Chondrocyte (in vitro differentiated cells): Measurements from ENCODE around the gene FRMPD4. TPM values are rescaled to one million over a fixed set of nuclear protein-coding genes. Genes with fewer than 3 reads are reported as not detected.

Experiments used
- DNase-seq: peaks from one replicate; pipeline ENCODE4 v3.0.0; 2021; ENCODE audit warnings: mixed read lengths, low spot score
- H3K27ac Mint-ChIP-seq: one replicate; pipeline ENCODE4 v1.8.0; 2021; ENCODE audit warnings: mild to moderate bottlenecking, moderate library complexity, mixed read lengths; ENCODE audit not compliant: unreplicated experiment
- H3K27me3 Mint-ChIP-seq: 2 replicates; pipeline ENCODE4 v1.8.0; 2021; ENCODE audit warnings: low read depth, mixed read lengths
- H3K36me3 Mint-ChIP-seq: 2 replicates; pipeline ENCODE4 v1.8.0; 2021; ENCODE audit warnings: low read depth, mixed read lengths
- H3K4me1 Mint-ChIP-seq: 2 replicates; pipeline ENCODE4 v1.8.0; 2021; ENCODE audit warnings: low read depth, mild to moderate bottlenecking, mixed read lengths
- H3K4me3 Mint-ChIP-seq: one replicate; pipeline ENCODE4 v1.8.0; 2021; ENCODE audit warnings: mild to moderate bottlenecking, moderate library complexity, mixed read lengths; ENCODE audit not compliant: unreplicated experiment
- H3K9me3 Mint-ChIP-seq: 2 replicates; pipeline ENCODE4 v1.8.0; 2021; ENCODE audit warnings: low read depth, mixed read lengths
- CTCF ChIP-seq: fragments of 200-600 bp; sonication (generic); IDR thresholded peaks from 2 replicates; pipeline ENCODE4 v1.5.0; 2021; ENCODE audit warnings: antibody characterized with exemption, mild to moderate bottlenecking, moderate library complexity
- total RNA-seq: library from RNA; stranded (reverse); gene quantifications from 3 replicates; pipeline ENCODE4 v1.2.1, GENCODE V29; 2021

The FRMPD4 gene
- total RNA-seq, 1 donor from 2014 or later = 0.10 TPM

GRCh38 chrX:12469296-12469695 lies 331.0 kb downstream of the FRMPD4 start:
- no peak overlapping the region for H3K27ac Mint-ChIP-seq
- no peaks in the 10 kb centered on the region for H3K36me3 Mint-ChIP-seq
- H3K4me1 Mint-ChIP-seq = no peaks in the 10 kb centered on the region
- TF ChIP-seq CTCF = no peak
- DNase-seq = no peak
- H3K9me3 Mint-ChIP-seq = peaks cover 29% of the 10 kb centered on the region
- no peak overlapping the region for H3K4me3 Mint-ChIP-seq
- no peaks in the 10 kb centered on the region for H3K27me3 Mint-ChIP-seq

- Mint-ChIP-seq H3K27ac (no peak overlapping the region), H3K36me3 (no peaks in the 10 kb centered on the region), H3K27me3 (no peaks in the 10 kb centered on the region), H3K9me3 (peaks cover 33% of the 10 kb centered on the region), H3K4me3 (no peak overlapping the region), H3K4me1 (no peaks in the 10 kb centered on the region)
- no peak for TF ChIP-seq CTCF
- DNase-seq = no peak
Observed at GRCh38 chrX:12471061-12471460, 332.8 kb downstream of the FRMPD4 start.

- Mint-ChIP-seq H3K27ac (no peak overlapping the region), H3K4me3 (no peak overlapping the region), H3K9me3 (peaks cover 23% of the 10 kb centered on the region), H3K36me3 (no peaks in the 10 kb centered on the region), H3K27me3 (no peaks in the 10 kb centered on the region), H3K4me1 (no peaks in the 10 kb centered on the region)
- TF ChIP-seq CTCF = no peak
- no peak for DNase-seq
Observed at GRCh38 chrX:12480956-12481355, 342.7 kb downstream of the FRMPD4 start.

- DNase-seq = no peak
- no peak overlapping the region for H3K27ac Mint-ChIP-seq
- no peak overlapping the region for H3K4me3 Mint-ChIP-seq
- no peaks in the 10 kb centered on the region for H3K36me3 Mint-ChIP-seq
- no peaks in the 10 kb centered on the region for H3K27me3 Mint-ChIP-seq
- no peaks in the 10 kb centered on the region for H3K4me1 Mint-ChIP-seq
- TF ChIP-seq CTCF = no peak
- H3K9me3 Mint-ChIP-seq = peaks cover 12% of the 10 kb centered on the region
Observed at GRCh38 chrX:12488220-12488619, 349.9 kb downstream of the FRMPD4 start.

GRCh38 chrX:12488771-12489170 lies 350.5 kb downstream of the FRMPD4 start:
- Mint-ChIP-seq H3K36me3 (no peaks in the 10 kb centered on the region), H3K4me3 (no peak overlapping the region), H3K27me3 (no peaks in the 10 kb centered on the region), H3K27ac (no peak overlapping the region), H3K9me3 (peaks cover 12% of the 10 kb centered on the region), H3K4me1 (no peaks in the 10 kb centered on the region)
- no peak for TF ChIP-seq CTCF
- DNase-seq = no peak
